Measurements from ENCODE around the gene ABLIM1.

DNA sequence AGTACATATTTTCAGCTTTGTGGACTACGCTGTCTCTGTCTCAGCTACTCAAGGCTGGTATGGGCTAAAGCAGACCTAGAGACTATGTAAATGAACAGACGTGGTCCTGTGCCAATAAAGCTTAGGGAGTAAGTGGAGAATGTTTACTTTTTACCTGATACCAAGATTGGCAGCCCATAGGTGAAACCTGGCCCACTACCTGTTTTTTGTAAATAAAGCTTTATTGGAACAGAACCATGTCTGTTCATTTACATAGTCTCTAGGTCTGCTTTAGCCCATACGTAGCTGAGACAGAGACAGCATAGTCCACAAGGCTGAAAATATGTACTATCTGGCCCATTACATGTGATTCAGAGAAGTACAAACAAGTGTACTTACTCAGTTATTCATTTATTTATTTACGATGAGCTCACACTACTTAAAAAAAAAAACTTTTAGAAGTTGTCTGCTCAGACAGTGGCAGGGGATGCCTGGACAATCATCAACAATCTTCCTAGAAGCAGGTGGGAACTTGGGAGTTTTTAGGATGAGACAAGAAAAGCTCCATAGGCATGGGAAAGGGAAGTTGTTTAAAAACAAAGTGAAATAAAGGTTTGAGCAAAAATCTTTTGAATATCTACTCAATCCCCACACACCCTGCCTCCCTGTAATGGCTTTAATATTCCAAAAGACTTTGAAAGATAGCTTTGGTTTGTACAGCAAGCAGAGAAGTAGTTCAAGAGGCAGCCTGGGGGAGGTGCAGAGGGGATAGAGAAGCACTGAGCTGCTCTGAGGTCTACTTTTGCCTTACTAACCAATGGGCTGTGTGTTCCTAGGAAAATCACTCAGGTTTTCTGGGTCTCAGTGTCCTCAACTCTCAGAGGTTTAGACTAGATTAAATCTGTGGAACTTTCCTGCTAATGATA, 139.4 kb downstream of the ABLIM1 start:
- TF ChIP-seq GATA2 (IDR thresholded peaks at IDR 0.05; ENCODE audit: low read depth, low read length) (no peak), GATA3 (IDR thresholded peaks at IDR 0.05; ENCODE audit: low read depth, low read length) (no peak)
